ENCODE results near the gene STARD5. TPM values are rescaled to one million over a fixed set of nuclear protein-coding genes. Genes with fewer than 3 reads are reported as not detected.

The STARD5 gene
- total and polyA plus RNA-seq, 2 of the 8 experiments (the other 6 are each of a cell fraction or from before 2014, with no cell fraction given) = 5.5 to 10.4 TPM

- Histone ChIP-seq H3K79me1 (ENCODE audit: low read depth, low read length) (no peaks in the 10 kb centered on the region), H3K9ac (replicated peaks in 1 of 4; ENCODE audit: extremely low read depth in 1 of 4, low read depth in 3 of 4, low read length in 3 of 4) (no peak overlapping the region), H3K4me2 (ENCODE audit: insufficient read depth in 1 of 2, low read depth in 2 of 2, low read length in 2 of 2) (no peak overlapping the region), H4K91ac (replicated peaks; ENCODE audit: insufficient read length, low read length) (no peak overlapping the region), H3K56ac (replicated peaks; ENCODE audit: insufficient read length, low read depth, low read length) (no peak overlapping the region), H2BK12ac (ENCODE audit: low read depth, low read length) (no peak overlapping the region), H2AFZ (ENCODE audit: low read length) (no peak overlapping the region), H3K27ac (ENCODE audit: low read depth, low read length) (no peak overlapping the region), H4K8ac (ENCODE audit: extremely low read depth, insufficient read depth, low read length) (no peak overlapping the region), H3K4me1 (replicated peaks in 1 of 4; ENCODE audit: control insufficient read depth in 3 of 4, insufficient read depth in 4 of 4, low read length in 3 of 4) (no peaks in the 10 kb centered on the region), H3K18ac (ENCODE audit: extremely low read depth, low read length) (no peak overlapping the region), H4K20me1 (replicated peaks in 1 of 2; ENCODE audit: control insufficient read depth in 1 of 2, insufficient read depth in 2 of 2, low read length in 2 of 2) (no peaks in the 10 kb centered on the region), H3K9me3 (ENCODE audit: insufficient read depth in 2 of 2, low read depth in 1 of 2, low read length in 1 of 2) (no peaks in the 10 kb centered on the region), H2BK5ac (ENCODE audit: low read depth, low read length) (no peak overlapping the region), H3K4ac (replicated peaks; ENCODE audit: insufficient read length, low read depth, low read length) (no peak overlapping the region), H4K5ac (ENCODE audit: insufficient read length, low read depth, low read length) (no peak overlapping the region), H3K27me3 (replicated peaks in 1 of 4; ENCODE audit: control insufficient read depth in 3 of 4, extremely low read depth in 1 of 4, insufficient read depth in 3 of 4, low read length in 3 of 4) (no peaks in the 10 kb centered on the region), H2BK120ac (replicated peaks; ENCODE audit: low read depth, low read length) (no peak overlapping the region), H3K4me3 (ENCODE audit: extremely low read depth in 1 of 4, insufficient read depth in 2 of 4, low read depth in 3 of 4, low read length in 4 of 4) (no peak overlapping the region), H3K23me2 (ENCODE audit: low read depth, low read length) (no peaks in the 10 kb centered on the region), H3K23ac (ENCODE audit: insufficient read length) (no peak overlapping the region), H3K79me2 (ENCODE audit: control insufficient read depth in 1 of 2, insufficient read depth in 2 of 2, low read length in 2 of 2) (no peaks in the 10 kb centered on the region), H3K14ac (ENCODE audit: insufficient read length) (no peak overlapping the region), H2BK20ac (ENCODE audit: low read length) (no peak overlapping the region), H2AK5ac (ENCODE audit: low read depth, low read length) (no peak overlapping the region), H2BK15ac (ENCODE audit: low read length) (no peak overlapping the region), H3K36me3 (ENCODE audit: control insufficient read depth in 2 of 4, insufficient read depth in 4 of 4, low read length in 3 of 4) (no peaks in the 10 kb centered on the region)
- no peak for DNase-seq (ENCODE audit: low read depth in 1 of 2, low spot score in 2 of 2)
- no peak for FAIRE-seq
- ChIA-PET POLR2A (ENCODE audit: partially characterized antibody) (no interaction called here), CTCF (ENCODE audit: partially characterized antibody) (interaction anchor here (1.1 to 2.0 kb wide), 5 partner anchors 9 to 72 kb away, joined by 3 to 7 read pairs (median 5); no protein-coding TSS in a partner anchor)
- WGBS, 2 experiments (ENCODE audit: extremely low coverage in 1 of 2, insufficient coverage in 1 of 2, insufficient read length in 1 of 2, insufficient replicate concordance in 2 of 2, low coverage in 1 of 2, low lambda C conversion rate in 2 of 2, missing lambda C conversion rate in 1 of 2) = 76% methylated on average over 5 of the region's 5 CpGs; no CpG with 5 or more reads in 1 of the 2 experiments
- TF ChIP-seq USF2 (IDR thresholded peaks at IDR 0.05; ENCODE audit: low read length) (no peak), HDAC2 (IDR thresholded peaks at IDR 0.05; ENCODE audit: borderline replicate concordance in 1 of 2, low read depth in 2 of 2, low read length in 2 of 2) (no peak), CHD2 (IDR thresholded peaks at IDR 0.05; ENCODE audit: low read length) (no peak), CTBP2 (IDR thresholded peaks at IDR 0.05; ENCODE audit: borderline replicate concordance, insufficient read depth, insufficient read length, low read length) (no peak), CBX5 (IDR thresholded peaks at IDR 0.05; ENCODE audit: low read depth, low read length) (no peak), RXRA (IDR thresholded peaks at IDR 0.05; ENCODE audit: insufficient read depth, low read depth, low read length) (no peak), RAD21 (IDR thresholded peaks at IDR 0.05 in 1 of 2, conservative IDR thresholded peaks at IDR 0.05 in 1 of 2; ENCODE audit: low read depth in 2 of 2, low read length in 2 of 2) (no peak), GABPA (IDR thresholded peaks at IDR 0.05; ENCODE audit: borderline replicate concordance, insufficient read depth, low read length) (no peak)
Measured at GRCh38 chr15:81284256-81285031, 39.5 kb downstream of the STARD5 start.

All from H1 (cell line).